Measurements from ENCODE around the gene RGPD5.
"Not testable (repeated sequence)": the region's sequence is repeated elsewhere in the genome, so short reads cannot be mapped to it uniquely, and the experiment has no call there.

The RGPD5 gene

DNA sequence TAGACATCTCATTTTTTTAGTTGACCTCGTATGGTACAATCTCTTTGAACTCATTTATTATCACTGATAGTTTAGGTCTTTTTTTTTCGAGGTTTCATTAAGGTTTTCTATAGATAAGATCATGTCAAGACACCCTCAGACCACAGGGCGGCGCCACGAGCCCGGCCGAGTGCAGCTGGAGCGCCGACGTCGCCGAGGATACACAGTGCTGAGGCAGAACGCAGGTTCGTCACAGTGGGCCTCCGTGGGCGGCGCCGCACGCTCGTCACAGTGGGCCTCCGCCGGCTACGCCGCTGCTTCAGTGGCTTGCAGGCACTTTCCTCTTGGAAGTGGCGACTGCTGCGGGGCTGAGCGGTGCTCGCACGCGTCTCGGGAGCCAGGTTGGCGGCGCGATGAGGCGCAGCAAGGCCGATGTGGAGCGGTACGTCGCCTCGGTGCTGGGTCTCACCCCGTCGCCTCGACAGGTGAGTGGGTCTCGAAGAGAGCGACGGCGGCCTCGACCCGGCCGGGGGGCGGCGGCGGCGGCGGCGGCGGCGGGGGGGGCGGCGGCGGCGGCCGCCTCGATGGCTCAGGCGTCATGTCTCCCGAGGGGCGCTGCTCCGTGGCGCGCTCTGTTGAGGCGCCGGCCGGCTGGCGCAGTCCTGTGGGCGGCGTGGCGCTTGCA is at the start of gene RGPD5:
TSS of gene RGPD5 (plus strand) at position 232 of the 664 bp plus-strand sequence. CDS start at position 393, 161 bp downstream.
- not testable (repeated sequence) for DNase-seq

DNA sequence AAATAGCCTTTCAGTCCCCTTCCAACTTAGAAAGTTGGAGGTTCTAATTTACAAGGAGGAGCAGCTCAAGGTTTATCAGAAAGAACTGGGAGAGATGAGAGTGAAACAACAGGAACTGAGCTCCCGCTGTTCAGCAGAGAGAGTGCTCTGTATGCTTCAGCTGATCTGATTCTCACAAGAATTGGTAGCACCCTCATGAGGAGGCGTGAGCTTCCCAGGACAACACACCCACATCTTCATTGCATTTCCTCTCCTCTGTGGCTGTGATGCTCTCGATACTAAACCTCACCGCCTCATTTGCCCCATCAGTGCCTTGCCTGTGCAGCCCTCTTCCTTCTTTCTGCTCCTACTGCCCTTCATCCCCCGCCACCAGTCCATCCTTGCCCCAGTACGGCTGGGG is 42.5 kb upstream of the RGPD5 start:
- not testable (repeated sequence) for DNase-seq

DNA sequence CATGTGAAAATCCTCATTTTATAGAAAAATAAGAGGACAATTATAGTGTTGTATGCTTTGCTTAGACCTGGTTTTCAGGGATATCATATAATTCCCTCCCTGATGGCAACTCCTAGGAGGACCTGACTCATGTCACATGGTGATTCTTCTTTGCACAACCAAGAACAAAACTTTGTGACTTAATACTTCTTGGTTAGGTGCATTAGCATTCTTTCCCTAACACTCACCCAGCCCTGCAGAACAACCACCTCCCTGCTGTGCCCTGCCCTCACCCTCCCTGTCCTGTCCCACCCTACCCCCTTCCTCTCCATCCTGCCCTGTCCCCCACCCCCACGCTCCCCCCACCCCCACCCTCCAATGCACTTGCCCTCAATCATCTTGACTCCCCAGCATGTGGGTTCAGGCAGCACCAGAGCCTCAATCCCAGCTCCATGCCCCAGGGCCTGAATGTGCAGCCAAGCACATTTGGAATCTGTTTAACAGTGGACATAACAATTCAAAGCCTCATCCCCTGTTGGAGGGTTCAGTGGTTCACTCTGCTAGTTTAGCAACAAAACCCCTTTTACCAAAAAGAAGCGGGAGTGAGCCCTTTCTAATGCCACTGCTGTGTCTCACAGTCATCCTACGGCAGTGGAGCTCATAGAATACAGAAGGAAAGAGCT is 36.8 kb upstream of the RGPD5 start:
- not testable (repeated sequence) for DNase-seq

DNA sequence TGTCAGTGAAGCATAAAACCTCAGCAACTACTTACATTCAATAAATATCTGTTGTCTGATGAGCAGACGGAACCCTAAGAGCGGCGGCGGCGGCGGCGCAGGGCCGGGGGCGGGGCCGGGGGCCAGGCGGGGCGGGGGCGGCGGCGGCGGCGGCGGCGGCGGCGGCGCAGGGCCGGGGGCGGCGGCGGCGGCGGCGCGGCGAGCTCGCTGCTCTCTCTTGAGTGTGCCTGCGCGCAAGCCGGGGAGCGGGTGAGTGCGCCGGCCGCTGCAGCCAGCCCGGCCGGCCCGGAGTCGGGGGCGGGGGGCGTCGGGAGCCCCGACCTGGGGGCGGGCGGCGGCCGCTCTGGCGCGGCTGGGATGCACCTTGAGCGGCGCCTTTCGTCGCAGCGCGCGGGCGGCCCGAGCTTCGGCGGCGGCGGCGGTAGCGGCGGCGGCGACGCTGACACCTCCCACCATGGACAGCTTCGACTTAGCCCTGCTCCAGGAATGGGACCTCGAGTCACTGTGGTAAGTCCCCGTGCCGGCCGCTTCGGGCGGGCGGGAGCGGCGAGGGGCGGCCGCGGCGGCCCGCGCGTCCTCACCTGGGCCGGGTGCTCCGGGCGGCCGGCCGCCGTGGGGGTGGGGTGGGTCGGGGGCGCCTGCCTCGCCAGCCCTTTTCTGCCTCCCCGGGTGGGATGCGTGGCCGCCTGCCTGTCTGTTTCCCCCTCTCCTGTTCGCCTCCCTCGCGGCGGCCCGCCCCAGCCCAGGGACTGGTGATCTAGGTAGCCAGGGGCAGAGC is 33.7 kb upstream of the RGPD5 start:
- not testable (repeated sequence) for DNase-seq

DNA sequence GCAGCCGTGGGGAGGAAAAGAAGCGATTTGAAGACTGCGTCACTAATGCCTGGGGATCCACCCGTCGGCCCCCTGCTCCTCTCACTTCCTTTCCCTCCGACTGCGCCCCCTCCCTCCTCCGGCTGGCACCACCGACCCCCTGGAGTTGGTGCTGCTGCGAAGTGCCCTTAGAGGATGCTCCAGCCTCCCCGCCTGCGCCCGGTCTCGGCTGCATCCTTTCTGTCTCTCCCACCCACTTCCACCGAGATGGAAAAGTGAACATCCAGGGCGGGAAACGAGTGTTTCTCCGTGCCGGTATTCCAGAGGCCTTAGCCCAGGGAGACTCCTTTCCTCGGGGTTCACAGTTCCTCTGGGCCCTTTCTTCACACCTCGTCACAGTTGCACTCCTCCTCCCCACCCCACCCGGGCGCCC is 33.1 kb upstream of the RGPD5 start:
- DNase-seq = not testable (repeated sequence)

DNA sequence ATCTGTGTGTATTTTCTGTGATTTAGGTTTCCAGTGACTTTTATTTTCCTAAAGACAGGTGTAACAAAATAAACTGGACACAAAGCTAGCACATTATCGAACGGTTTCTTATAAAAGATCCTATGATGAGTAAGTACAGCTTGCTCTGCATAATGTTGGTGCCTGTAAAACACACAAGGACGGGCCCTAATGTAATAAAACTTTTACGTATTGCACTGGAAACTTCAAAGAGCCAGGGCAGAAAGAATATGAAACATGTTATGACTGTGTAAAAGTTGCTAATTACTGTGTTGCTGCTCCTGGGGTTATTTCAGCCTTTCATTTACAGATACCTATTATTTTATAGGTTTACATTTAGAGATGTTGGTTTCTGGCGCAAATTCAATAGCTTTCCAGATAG is 32.1 kb upstream of the RGPD5 start:
- DNase-seq = not testable (repeated sequence)

DNA sequence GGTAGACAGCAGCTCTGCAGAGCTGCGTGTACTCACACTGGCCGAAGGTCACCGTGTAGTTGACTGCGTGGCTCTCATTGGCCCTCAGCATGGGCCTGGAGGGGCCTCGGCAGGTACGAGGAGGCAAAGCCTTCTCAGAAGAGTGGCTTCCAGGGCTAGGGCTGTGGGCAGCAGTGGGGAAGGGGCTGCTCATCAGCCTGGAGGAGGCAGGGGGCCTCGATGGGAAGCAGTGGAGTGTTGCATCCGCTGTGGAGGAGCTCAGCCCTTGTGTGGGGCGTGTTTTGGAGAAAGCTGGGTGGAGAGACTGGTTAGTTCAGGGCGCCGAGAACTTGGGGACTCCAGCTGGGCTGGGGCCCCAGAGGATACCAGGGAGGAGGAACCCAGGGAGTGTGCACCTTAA is 28.0 kb upstream of the RGPD5 start:
- DNase-seq = not testable (repeated sequence)

DNA sequence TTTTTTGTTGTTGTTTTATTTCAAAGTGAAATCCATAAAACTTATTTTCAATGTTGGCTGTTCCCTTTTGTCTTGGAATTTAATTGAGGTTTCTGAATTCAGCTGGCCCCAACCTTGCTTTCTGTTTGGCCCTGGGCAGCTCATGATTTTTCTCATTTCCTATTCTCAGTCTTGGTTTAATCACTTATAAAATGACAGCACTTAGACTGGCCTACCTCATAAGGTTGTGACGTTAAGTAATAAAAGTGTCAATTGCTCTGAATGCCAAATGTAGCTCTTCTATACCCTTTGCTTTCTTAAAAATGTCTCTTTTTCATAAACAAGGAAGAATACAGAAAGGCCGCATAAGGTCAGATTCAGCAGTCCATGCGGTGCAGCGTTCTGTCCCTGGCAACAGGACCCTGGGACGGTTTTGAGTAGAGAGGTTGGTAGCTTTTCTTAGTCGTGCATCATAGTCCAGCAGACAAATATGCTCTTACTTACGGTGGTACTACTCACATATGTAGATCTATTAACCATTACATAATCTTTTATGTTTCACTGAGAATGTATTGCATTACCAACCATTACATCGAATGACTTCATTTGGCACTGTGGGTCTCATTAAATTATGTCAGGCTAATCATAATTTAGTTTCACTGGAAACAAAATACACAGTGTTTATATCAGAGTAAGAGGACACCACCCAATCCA is 27.1 kb upstream of the RGPD5 start:
- not testable (repeated sequence) for DNase-seq

DNA sequence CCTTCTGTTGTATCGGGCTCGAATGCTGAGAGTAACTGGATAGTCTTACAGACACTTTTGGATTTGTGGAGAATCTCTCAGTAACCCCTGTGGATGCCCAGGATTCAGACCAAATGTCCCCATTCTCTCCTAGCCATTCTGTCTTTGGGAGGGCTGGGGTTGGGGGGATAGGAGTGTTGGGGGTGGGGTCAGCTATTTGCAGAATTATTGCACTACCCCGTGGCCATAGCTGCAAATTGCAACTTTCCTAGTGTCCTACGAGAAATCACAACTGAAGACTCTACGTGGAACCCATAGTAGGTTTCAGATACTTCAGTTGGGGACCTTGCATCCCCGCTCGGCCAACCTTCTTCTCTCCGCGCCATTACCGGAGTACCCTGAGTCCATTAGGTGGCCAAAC is 25.2 kb upstream of the RGPD5 start:
- DNase-seq = not testable (repeated sequence)

DNA sequence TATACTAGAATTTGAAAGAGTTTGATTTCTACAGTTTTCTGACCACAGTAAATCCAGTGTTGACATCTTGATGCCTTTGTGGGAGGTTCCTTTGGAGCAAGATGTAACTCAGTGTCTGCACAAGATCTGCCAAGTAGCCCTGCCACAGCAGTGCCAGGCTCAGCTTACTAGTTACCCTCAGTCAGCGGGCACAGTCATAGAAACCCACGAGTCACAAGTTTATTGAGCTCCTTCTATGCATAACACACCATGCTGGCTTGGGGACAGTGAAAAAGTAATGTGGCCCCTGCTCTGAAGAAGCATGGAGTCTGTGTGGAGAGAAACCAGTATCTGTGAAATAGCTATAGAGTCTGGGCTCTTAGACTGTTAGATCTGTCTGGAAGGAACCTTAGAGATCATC is 15.0 kb upstream of the RGPD5 start:
- DNase-seq = not testable (repeated sequence)

DNA sequence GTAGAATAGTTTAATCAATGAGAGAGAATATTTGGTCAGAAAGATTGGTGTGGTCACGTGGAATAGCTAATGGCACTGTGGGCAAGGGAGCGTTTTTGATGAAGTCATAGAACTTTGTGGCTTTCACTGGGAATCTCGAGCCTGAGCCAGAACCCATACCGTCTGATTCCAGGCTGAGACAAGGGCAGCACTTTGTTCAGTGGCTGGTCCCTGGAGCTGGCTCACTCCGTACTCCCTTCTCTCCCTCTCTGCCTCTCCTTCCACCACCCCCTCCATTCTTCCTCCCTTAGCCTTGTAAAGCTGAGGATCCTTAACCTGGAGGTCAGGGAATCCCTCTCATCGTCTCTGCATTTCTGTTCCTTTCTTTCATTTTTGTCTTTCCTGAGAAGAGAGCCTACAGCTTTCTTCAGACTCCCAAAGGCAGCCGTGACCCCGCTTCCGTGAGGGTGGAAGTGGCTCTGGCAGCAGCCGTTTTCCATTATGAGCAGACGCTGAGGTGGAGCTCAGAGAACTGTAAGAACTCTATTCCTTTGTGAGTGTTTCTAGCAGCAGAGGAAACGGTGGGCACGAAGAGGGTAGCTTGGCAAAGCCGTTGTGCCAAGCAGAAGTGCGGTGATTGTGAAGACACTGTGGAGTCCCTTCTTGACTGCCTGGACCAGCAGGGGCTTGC is 12.8 kb upstream of the RGPD5 start:
- not testable (repeated sequence) for DNase-seq

DNA sequence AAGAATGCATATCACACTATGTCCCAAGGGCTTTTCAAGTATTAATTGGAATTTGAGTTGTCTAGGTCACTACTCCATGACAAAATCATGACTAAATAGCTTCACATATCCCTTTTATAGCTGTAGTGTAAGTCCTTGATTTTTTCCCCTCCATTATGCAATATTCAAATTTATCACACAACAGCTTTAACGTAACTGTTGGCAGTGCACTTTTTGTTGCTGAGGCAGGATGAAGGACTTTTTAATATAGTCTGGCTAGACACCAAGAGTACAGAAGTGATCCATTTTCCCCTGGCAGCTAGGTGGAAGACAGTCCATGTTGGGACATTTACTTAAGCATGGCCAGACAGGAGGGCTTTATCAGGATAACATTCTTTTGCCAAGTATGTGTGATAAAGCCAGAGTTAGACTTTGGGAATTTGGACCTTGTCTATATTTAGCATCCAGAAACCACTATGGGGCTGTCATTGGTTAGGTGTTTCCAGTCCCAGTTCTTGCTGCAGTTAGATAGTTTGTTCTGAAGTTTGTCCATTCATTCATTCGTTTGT is 11.6 kb upstream of the RGPD5 start:
- not testable (repeated sequence) for DNase-seq

DNA sequence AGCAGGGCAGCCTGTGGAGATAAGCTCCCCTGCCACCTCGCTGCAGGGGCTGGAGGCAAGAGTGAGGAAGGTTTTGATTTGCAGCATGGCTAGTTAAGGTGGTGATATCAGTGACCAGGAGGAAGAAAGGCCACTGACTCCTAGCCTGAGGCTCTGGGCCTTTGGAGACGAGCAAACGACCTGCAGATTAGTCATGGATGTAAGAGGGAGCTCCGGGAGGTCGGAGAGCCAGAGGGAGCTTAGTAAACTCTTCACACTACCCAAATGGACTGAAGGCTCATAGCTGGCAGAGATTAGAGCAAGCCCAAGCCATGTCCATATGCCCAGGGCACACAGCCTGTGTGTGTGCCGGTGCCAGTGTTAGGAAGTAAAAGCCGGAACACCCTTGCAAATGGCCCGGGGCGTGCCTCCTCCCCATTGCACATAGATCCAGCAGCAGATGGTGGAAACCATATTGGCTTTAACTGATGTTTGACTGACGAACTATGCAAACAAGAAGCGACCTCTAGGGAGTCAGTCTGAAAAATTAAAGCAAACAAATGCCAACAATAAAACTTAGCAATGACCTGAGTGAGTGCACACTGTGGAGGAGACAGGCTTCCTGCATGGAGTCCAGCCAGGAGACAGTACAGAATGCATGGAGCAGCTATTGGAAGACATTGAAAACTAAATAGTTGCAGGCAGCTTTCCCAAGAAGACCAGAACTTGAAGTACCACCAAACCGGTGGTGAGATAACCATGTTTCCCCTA is 2.4 kb upstream of the RGPD5 start:
- DNase-seq = not testable (repeated sequence)

DNA sequence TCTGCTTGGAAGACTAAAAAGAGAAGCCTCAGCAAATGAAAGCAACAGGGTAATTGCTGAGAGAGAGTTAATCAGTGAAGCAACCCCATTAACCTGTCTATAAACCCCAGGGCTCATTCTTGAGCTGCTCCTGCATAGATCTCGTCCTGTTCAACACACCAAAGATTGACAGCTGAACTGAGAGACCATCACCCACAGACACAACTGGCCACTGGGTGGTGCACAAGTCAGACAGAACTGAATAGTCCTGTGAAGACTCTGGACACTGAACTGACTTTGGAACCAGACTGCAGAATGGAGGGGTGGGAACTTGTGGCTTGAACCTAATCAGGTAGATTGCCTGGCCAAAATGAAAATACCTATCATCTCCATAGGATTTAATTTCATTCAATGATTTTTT is 1.4 kb upstream of the RGPD5 start:
- not testable (repeated sequence) for DNase-seq

DNA sequence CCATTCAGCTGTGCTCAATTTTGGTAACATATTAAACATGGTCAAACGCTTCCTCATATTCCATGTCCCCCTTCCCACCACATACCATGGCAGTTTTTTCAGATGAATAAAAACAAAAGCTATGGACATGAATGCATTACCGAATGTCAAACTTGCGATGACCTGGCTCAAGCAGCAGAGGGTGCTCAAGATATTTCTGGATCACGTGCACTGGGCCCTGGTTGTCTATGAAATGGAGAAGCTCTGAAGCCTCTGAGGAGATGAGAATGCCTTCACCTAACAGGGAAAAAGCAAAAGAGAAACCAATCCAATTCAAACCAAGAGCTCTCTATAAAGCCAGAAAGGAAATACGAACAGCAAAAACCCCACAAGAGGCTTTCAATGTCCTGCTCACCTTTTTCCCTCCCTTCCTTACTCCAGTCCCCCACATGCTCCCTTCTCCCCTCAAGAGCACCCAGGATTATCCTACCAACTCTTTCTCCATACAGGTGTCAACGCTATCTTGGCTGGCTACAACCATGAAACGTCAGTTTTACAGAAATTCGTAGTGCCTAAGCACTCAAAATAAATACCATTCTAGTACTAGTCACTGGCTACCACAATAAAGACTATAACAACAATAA is 77.1 kb downstream of the RGPD5 start:
- DNase-seq = not testable (repeated sequence)

DNA sequence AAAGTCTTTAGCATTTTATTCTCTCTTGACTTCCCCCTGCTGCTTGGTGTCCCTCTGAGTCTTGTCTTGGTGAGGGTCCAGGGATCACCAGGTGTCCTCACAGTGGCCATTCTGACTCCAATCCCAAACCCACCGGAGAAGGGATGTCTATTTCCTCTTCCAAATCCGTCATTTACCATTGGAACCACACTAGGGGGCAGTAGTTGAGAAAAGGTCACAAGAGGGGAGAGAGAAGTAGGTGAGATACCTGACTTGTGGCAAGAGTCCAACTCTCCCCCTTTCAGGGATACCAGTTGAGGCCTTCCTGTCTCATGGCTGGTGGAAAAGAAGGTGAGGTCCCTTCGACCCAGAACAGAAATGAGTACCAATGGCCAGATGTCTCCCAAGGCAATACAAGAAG is 82.5 kb downstream of the RGPD5 start:
- DNase-seq = not testable (repeated sequence)

DNA sequence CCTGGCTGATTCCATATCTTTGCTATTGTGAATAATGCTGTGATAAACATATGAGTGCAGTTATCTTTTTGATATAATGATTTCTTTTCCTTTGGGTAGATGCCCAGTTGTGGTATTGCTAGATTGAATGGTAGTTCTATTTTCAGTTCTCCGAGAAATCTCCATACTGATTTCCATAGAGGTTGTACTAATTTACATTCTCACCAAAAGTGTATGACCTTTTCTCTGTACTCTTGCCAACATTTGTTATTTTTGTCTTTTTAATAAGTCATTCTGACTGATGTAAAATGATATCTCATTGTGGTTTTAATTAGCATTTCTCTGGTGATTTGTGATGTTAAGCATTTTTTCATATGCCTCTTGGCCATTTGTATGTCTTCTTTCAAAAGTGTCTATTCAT is 88.0 kb downstream of the RGPD5 start:
- not testable (repeated sequence) for DNase-seq

DNA sequence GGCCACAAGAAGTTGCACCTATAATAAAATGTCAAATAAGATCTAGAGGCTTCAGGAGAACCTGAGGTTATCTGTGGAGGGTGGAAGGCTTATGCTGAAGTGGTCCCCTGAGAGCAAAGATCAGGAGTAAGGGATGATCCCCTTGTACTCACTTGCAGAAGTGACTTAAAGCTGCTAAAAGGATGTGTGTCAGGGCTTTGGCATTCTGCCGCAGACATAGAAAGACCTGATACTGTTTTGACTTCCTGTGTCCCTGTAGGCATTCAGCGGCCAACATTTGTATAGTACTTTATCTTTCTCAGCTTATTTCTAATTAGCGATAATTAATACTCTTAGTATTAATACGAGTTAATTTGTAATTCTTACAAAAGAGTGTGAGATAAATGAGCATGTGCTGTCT is 94.3 kb downstream of the RGPD5 start:
- not testable (repeated sequence) for DNase-seq

DNA sequence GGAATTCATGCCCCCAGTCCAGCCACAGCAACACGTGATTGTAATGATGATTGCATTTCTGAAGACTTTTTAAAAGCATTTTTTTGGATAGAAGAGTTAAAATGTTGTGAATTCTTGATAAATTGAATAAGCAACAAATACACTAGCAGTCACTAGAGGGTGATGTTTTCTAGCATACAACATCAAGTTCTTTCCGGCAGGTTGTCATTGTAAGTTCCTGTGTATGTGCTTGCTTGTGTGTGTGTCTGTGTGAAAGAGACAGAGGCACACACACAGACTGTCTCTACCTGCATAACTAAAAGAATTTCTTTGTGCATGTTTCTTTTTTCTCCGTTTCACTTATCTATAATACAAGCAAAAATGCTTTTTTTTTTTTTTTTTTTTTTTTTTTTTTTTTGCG is 95.8 kb downstream of the RGPD5 start:
- DNase-seq = not testable (repeated sequence)

DNA sequence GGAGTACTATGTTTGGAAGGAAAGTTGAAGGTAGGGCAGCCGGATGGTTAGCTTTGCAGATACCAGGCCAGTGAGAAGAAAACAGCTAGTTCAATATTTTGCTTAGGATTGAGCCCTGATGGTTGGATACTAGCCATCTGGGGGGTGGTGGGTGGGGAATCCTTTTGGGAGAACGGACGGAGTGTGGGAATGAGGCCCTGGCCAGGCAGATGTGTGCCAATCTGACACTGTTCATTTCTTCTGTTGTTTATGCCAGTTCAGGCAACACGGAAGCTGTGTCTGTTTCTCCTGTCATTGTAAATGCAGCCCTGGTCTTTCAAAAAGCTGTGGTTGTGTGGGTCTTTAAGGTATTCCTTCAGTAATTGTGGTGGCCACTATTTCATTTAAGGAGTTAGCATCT is 96.9 kb downstream of the RGPD5 start:
- not testable (repeated sequence) for DNase-seq

DNA sequence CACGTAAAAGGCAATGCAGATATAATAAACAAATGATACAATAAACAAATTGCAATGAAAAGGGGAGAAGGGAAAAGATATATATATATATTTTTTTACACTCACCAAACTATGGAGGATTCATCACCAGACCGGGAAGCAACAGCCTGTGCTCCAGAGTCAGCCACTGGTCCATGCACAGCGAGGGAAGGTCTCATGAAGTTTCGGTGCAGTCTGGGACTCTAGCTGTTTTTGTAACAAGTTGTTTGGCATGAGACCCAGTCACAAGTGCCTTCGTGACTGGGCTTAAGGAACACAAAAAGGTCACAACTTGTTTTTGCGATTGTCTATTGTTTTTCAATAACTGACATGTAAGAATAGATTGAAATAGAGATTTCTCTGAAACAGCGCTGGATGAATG is 99.6 kb downstream of the RGPD5 start:
- not testable (repeated sequence) for DNase-seq
